NCI-H82 (cell line): ENCODE results near the gene LATS2.

Experiments used
- DNase-seq: peaks from one replicate; lab custom pipeline; 2025; lab: John Stamatoyannopoulos, UW

LATS2 gene

GRCh38 chr13:21015284-21015683 is 46.1 kb downstream of the LATS2 start:
- DNase-seq, result no peak

DNA sequence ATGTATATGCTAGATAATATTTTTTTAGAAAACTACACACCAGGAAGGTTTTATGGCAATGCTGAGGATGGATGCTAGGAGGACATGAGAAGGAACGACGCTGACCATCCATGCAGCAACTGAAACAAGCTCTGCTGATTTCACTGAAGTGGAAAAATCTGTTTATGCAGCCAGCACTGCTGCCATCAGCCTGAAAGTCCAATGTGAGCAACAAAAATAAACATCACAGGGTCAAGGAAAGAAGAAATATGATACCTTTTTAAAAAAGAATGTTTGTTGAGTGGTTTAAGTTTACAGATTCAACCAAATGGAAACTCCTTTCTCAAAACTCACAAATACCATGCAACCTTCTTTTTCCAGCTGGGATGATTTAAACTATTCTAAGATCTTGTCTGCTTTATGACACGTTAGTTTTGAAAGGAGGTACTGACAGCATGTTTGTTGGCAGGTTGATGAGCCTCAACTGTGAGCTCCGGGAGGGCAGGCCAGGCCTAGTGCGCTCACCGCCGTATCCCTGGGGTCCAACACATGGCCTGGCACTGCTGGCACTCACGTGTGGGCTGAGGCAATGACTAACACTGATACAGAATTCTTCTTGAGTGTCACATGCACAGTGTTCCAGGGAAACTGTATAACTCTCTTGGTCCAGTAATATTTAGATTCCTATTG is 46.8 kb downstream of the LATS2 start:
- no peak for DNase-seq

GRCh38 chr13:21014139-21014501 is 47.3 kb downstream of the LATS2 start:
- no peak for DNase-seq

DNA sequence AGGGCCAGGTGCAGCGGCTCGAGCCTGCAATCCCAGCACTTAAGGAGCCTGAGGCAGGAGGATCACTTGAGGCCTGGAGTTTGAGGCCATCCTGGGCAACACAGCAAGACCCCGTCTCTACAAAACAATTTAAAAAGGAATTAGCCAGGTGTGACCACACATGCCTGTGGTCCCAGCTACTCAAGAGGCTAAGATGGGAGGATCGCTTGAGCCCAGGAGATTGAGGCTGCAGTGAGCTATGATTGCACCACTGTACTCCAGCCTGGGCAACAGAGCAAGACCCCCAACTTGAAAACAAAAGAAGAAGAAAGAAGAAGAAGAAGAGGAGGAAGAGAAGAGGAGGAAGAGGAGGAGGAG is 47.7 kb downstream of the LATS2 start:
- DNase-seq, result no peak

DNA sequence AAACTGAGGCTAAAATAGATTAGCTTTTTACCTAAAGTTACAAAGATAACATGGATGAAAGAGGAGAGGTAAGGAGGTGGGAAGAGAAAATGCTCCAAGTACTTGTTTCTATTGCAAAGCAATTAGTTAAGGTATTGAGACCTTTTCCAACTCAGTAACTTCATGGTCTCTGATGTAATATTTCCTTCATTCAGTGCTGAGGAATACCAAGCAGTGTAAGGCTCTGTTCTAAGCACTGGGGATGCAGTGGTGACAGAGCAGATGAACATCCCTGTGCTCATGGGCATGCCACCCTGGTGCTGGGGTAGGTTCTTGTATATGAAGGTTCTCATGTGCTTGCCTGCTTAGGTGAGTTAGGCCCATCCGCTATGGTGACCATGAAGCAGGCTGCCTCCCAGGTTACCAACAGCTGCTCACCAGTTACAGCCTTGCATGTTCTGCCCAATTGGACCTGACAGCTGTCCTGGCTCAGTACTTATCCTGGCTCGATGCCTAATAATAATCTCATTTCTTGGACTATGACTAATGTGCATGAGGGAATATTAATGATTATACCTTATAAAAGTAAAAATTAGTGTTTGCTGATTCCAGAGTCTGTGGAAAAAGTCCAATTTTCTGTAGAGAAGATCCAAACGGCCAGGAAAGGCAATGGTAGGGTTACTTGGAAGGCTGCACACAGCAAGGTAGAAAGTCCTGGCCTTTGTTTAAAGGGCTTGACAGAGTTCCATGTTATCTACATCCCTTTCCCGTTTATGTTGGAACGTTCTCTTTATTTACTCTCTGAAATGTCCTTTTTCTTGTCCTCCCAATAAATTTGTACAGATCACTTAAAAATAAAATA is 48.3 kb downstream of the LATS2 start:
- DNase-seq, result no peak

- no peak for DNase-seq
These were observed 49.2 kb downstream of the LATS2 start for GRCh38 chr13:21012211-21012610.

- no peak for DNase-seq
These were observed 50.0 kb downstream of the LATS2 start for GRCh38 chr13:21011378-21011777.

- no peak for DNase-seq
These were observed 50.8 kb downstream of the LATS2 start for GRCh38 chr13:21010621-21011020.

GRCh38 chr13:21009036-21009435 is 52.4 kb downstream of the LATS2 start:
- DNase-seq, result no peak

- DNase-seq, result no peak
These were observed 53.4 kb downstream of the LATS2 start for GRCh38 chr13:21008026-21008425.

DNA sequence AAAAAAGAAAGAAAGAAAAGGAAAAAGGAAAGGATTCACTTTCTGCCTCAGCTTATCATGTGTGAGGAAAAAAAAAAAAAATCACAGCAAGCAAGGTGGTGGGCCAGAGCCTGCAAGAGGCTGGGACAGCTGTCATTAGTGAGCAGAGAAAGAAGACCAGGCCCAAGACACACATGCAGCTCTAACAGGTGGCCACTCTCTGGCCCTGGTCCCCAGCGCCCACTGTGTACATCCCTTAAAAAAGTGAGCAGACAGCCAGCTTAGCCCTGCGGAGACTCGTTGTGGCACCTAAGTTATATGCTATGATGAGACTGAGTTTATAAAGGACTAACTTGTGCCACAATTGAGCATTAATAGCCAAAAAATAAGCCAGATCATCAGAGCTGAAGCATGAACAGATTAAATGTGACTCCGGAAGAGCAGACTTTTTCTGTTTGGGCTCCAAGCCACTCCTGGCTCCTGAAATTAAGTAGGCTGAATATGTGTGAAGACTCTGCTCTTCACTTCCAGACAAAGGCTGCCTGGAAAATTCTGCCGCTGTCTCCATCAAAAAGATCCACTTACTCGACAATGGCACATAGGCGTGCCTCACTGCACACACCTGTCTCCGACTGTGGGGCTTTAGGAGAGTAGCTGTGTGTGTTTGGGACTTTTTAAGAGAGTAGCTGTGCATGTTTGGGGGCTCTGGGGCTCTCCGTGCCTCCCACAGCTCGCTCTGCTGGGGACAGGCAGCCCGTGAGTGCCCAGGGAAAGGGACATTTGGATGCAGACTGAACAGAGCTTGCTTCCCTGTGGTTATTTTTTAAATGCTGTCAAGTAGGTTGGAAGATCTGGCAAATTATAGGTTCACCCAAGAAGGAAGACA is 55.0 kb downstream of the LATS2 start:
- no peak for DNase-seq

- no peak for DNase-seq
These were observed 56.2 kb downstream of the LATS2 start for GRCh38 chr13:21005193-21005592.

DNA sequence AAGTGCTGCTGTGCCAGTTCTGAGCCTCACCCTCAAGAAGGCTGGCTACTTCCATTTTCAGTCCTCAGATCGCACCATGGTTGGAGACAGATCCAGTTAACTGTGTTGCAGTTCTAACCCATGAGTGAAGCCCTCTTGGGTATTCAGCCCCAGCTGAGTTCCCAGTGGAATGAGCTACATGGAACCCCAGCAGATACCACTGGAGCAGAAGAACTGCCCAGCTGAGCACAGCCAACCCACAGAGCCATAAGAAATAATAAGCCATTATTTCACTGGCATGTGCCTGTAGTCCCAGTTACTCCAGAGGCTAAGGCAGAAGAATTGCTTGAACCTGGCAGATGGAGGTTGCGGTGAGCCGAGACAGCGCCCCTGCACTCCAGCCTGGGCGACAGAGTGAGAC is 59.9 kb downstream of the LATS2 start:
- no peak for DNase-seq

DNA sequence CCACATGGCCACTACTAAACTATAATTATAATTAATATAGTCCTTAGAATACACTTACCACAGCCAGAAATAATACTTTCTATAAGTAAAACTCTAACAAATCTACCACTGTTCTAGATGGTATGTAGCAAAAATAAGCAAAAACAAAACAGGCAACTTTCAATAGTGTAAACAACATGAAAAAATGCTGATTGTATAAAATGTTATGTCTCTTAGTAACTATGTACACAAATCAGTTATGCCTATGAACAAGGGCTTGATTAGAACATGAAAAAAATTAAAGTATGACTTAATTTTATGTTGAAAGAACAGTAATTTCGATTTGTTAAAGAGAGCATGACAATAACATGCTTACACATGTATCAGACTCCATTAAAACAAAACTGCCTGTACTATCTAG is 60.7 kb downstream of the LATS2 start:
- DNase-seq, result no peak

GRCh38 chr13:20998649-20999415 is 62.6 kb downstream of the LATS2 start:
- DNase-seq, result no peak

GRCh38 chr13:20997301-20998161 is 63.9 kb downstream of the LATS2 start:
- no peak for DNase-seq

GRCh38 chr13:20995245-20995838 is 66.0 kb downstream of the LATS2 start:
- no peak for DNase-seq

- DNase-seq, result no peak
These were observed 67.0 kb downstream of the LATS2 start for GRCh38 chr13:20994441-20994821.

DNA sequence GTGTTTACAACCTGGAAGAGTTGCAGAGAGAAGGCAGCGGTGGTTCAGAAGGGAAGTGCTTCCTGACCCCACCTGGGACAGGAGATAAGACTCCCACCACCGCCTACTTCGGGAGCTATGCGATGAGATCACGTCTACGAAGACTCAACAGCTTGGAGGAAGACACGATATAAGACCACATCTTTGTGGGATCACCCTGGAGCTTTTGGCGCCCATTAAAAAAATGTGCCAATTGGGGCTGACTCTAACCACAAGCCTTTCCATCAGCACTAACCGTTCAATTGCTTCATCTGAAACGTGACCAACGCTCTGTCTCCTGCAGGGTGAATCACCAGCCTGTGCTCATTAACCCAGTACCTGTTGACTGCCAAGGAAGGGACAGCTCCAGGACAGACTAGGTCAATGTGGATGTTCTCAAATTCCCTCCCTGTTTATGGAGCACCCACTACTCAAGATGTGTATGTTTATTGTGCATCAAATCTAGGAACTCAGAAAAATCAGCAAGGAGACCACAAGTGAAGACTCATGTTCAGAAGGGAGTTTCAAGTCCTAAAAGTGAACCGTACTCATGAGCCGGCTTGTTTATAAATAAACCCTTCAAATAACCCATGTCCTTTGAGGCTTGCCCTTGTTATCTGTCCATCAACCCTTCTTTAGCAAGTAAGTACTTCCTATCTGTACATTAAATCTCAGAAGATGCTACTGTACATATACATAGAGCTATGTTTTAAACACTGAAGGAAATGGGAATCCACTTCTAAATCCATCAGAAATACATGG is 67.5 kb downstream of the LATS2 start:
- no peak for DNase-seq

GRCh38 chr13:20993211-20993610 is 68.2 kb downstream of the LATS2 start:
- DNase-seq, result no peak
